GM19468 (cell line): ENCODE measurements around the gene UBAP1L.
"Not testable (repeated sequence)": the region's sequence is repeated elsewhere in the genome, so short reads cannot be mapped to it uniquely, and the experiment has no call there.

Source experiments
- ATAC-seq: cut with Tn5 transposase; IDR thresholded peaks from one replicate; pipeline ENCODE4 v1.9.1; 2021; ENCODE audit warnings: mild to moderate bottlenecking, moderate library complexity, moderate number of reproducible peaks; ENCODE audit not compliant: unreplicated experiment; ENCODE audit errors: extremely low read depth

The UBAP1L gene

GRCh38 chr15:65101411-65101890 lies 13.5 kb downstream of the UBAP1L start:
- ATAC-seq, result no peak

- no peak for ATAC-seq
Measured at GRCh38 chr15:65100442-65100841, 14.6 kb downstream of the UBAP1L start.

- not testable (repeated sequence) for ATAC-seq
Measured at GRCh38 chr15:65099801-65100200, 15.2 kb downstream of the UBAP1L start.

- no peak for ATAC-seq
Measured at GRCh38 chr15:65099336-65099735, 15.7 kb downstream of the UBAP1L start.

GRCh38 chr15:65097651-65098263 lies 17.2 kb downstream of the UBAP1L start:
- ATAC-seq, result no peak

GRCh38 chr15:65096481-65097385 lies 18.3 kb downstream of the UBAP1L start:
- ATAC-seq, result no peak

GRCh38 chr15:65095747-65096104 lies 19.3 kb downstream of the UBAP1L start:
- no peak for ATAC-seq

- no peak for ATAC-seq
Measured at GRCh38 chr15:65095011-65095746, 19.8 kb downstream of the UBAP1L start.

- ATAC-seq, result no peak
Measured at GRCh38 chr15:65094294-65094995, 20.6 kb downstream of the UBAP1L start.

GRCh38 chr15:65093793-65094170 lies 21.2 kb downstream of the UBAP1L start:
- not testable (repeated sequence) for ATAC-seq

- no peak for ATAC-seq
Measured at GRCh38 chr15:65092911-65093792, 21.8 kb downstream of the UBAP1L start.

- ATAC-seq, result no peak
Measured at GRCh38 chr15:65091946-65092770, 22.8 kb downstream of the UBAP1L start.

GRCh38 chr15:65089206-65089824 lies 25.7 kb downstream of the UBAP1L start:
- no peak for ATAC-seq

- ATAC-seq, result no peak
Measured at GRCh38 chr15:65088643-65089021, 26.4 kb downstream of the UBAP1L start.

- no peak for ATAC-seq
Measured at GRCh38 chr15:65087873-65088642, 26.9 kb downstream of the UBAP1L start.

GRCh38 chr15:65087411-65087810 lies 27.6 kb downstream of the UBAP1L start:
- no peak for ATAC-seq

- no peak for ATAC-seq
Measured at GRCh38 chr15:65086680-65087111, 28.3 kb downstream of the UBAP1L start.
